NCI-H748 treated with DMSO at 0.1 percent for 48 hours (cell line): Measurements from ENCODE around the gene TRAM2.

Source experiments
- DNase-seq: peaks from one replicate; lab custom pipeline; 2025; lab: John Stamatoyannopoulos, UW

The TRAM2 gene

GRCh38 chr6:52577022-52577777, at the start of gene TRAM2:
TRAM2 (minus strand) TSS chr6:52577060; CDS start chr6:52576915, 145 bp downstream.
- peak; percentile 66 for DNase-seq

- DNase-seq: no peak
These were observed 46.0 kb upstream of the TRAM2 start for GRCh38 chr6:52622810-52623209.

GRCh38 chr6:52621631-52622030, 44.8 kb upstream of the TRAM2 start:
- DNase-seq: no peak

- no peak for DNase-seq
These were observed 44.0 kb upstream of the TRAM2 start for GRCh38 chr6:52620906-52621190.

GRCh38 chr6:52620055-52620905, 43.4 kb upstream of the TRAM2 start:
- no peak for DNase-seq

- no peak for DNase-seq
These were observed 40.2 kb upstream of the TRAM2 start for GRCh38 chr6:52617087-52617486.

GRCh38 chr6:52616059-52616690, 39.3 kb upstream of the TRAM2 start:
- DNase-seq: no peak

GRCh38 chr6:52612336-52613054, 35.6 kb upstream of the TRAM2 start:
- no peak for DNase-seq

- DNase-seq: no peak
These were observed 35.0 kb upstream of the TRAM2 start for GRCh38 chr6:52611833-52612232.

- no peak for DNase-seq
These were observed 34.0 kb upstream of the TRAM2 start for GRCh38 chr6:52610745-52611355.

- no peak for DNase-seq
These were observed 33.2 kb upstream of the TRAM2 start for GRCh38 chr6:52610011-52610410.

- DNase-seq: no peak
These were observed 28.8 kb upstream of the TRAM2 start for GRCh38 chr6:52605610-52606185.

GRCh38 chr6:52603000-52603795, 26.3 kb upstream of the TRAM2 start:
- no peak for DNase-seq

GRCh38 chr6:52598824-52599190, 21.9 kb upstream of the TRAM2 start:
- no peak for DNase-seq

GRCh38 chr6:52598123-52598823, 21.4 kb upstream of the TRAM2 start:
- DNase-seq: peak; percentile 34

- no peak for DNase-seq
These were observed 20.9 kb upstream of the TRAM2 start for GRCh38 chr6:52597738-52598122.

- DNase-seq: no peak
These were observed 19.6 kb upstream of the TRAM2 start for GRCh38 chr6:52596371-52597028.

GRCh38 chr6:52595796-52596130, 18.9 kb upstream of the TRAM2 start:
- DNase-seq: no peak

- DNase-seq: no peak
These were observed 18.3 kb upstream of the TRAM2 start for GRCh38 chr6:52595000-52595795.
